GM12872 (cell line): ENCODE measurements around the gene LMO7.

Experiments
- TF ChIP-seq, protein P1 (sequence below): IDR thresholded peaks from 3 replicates; pipeline ENCODE4 v1.5.1; 2011; ENCODE audit warnings: low read depth, mild to moderate bottlenecking, low read length, moderate library complexity; ENCODE audit not compliant: insufficient read depth

LMO7 gene

DNA sequence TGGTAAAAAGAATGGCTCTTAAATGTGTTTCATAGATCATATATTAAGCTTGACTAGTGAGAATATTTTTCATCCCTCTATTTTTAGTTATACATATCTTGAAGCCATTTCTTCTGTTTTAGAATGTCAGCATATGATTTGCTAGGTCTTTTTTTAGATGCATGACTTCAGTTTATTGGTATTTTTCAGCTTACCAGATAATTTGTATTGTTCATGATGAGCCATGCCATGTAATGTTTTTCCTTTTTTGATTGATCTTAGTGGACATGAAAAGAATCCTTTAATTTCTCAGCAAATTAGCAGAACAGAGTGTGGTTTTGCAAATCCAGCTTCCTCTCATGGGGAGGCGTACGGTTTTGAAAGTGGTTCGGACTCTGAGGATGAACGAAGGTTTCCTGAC lies 168.5 kb downstream of the LMO7 start:
- TF ChIP-seq, protein P1, sequence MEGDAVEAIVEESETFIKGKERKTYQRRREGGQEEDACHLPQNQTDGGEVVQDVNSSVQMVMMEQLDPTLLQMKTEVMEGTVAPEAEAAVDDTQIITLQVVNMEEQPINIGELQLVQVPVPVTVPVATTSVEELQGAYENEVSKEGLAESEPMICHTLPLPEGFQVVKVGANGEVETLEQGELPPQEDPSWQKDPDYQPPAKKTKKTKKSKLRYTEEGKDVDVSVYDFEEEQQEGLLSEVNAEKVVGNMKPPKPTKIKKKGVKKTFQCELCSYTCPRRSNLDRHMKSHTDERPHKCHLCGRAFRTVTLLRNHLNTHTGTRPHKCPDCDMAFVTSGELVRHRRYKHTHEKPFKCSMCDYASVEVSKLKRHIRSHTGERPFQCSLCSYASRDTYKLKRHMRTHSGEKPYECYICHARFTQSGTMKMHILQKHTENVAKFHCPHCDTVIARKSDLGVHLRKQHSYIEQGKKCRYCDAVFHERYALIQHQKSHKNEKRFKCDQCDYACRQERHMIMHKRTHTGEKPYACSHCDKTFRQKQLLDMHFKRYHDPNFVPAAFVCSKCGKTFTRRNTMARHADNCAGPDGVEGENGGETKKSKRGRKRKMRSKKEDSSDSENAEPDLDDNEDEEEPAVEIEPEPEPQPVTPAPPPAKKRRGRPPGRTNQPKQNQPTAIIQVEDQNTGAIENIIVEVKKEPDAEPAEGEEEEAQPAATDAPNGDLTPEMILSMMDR: no peak

DNA sequence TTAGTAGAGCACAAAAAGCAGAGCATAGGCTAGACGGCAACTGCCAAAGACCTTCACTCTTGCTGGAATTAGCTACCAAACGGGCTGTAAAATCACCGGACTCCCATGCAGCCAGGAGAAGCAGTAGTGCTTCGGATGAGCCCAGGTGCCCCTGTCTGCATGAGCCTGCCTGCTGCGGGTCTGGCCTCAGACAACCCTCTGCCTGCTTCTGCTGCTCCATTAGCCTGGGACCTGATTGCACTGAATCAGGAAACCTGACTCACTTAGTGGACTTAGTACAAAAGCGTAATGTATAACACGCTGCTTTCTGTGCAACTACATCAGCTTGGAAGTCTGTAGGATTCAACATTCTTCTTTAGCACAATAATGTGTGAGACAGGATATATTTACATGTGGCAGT lies 170.0 kb downstream of the LMO7 start:
- TF ChIP-seq, protein P1: no peak

GRCh38 chr13:75811361-75811760 lies 175.2 kb downstream of the LMO7 start:
- TF ChIP-seq, protein P1: no peak

DNA sequence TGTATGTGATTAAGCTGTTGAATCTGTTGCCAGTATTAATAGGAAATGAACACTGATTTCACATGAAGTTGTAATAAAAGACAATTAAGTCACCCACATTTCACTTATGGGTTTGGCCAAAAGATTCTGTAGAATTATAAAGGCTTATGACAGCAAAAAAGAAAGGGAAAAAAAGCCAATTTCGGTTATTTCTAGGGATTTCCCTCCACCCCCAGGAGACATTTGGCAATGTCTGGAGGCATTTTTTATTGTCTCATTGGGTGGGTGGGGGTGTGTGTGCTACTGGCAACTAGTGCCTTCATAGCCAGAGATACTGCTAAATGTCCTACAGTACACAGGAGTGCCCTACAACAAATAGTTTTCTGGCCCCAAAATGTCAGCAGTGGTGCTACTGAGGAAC lies 175.7 kb downstream of the LMO7 start:
- TF ChIP-seq, protein P1: no peak

DNA sequence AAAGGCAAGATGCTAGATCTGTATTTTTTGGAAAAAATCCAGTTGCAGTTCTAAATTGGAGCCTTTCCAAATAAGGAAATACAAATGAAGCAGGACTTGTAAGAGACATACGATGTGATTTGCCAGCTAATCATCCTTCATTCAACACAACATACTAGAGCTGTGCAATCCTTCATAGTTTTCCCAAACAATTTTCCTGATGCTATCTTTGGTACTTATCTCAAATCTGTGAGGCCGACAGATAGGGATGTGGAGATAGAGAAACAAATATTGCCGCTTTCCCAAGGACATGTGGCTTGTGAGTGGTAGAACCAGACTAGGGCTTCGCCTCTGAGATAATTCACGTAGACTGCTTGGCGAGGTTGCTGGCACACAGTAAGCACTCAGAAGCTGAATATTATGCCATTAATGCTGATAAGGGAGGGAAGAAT lies 176.6 kb downstream of the LMO7 start:
- TF ChIP-seq, protein P1: no peak

DNA sequence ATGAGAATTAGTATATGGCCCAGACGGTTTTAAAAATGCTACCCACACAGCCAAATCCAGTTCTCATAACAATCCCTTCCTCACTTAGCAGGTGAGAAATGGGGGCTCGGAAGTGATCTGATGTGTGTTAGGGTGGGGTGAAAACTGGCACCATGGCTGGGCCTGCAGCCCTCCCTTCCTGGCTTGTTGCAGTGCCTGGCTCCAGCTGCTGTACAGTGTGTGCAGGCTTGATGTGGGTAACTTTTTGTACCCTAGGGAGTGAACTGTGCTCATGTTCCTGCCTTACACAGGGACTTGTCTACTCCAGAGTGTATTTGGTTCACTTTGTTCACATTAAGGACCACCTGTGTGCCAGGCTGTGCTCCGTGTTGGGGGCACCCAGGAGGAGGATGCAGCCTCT lies 177.2 kb downstream of the LMO7 start:
- TF ChIP-seq, protein P1: no peak

GRCh38 chr13:75818179-75818967 lies 182.2 kb downstream of the LMO7 start:
- TF ChIP-seq, protein P1: no peak

DNA sequence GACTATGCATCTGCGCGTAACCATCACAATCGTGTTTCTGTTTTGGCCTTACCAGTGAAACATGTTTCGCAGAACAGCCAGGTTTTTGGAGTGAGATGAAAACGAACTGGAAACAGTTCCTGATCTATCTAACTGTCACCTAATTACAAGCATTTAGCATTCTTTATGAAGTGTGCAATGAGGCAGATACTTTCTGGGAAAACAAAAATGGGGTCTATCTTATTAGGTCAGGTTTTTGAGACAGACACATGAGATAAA lies 182.8 kb downstream of the LMO7 start:
- TF ChIP-seq, protein P1: no peak
